HAP-1 (cell line): Measurements from ENCODE around the gene RND1.
"Not testable (repeated sequence)": the region's sequence is repeated elsewhere in the genome, so short reads cannot be mapped to it uniquely, and the experiment has no call there.

ENCODE experiments used
- DNase-seq, 2 experiments: peaks; one replicate each; pipeline ENCODE4 v3.0.0-alpha.2; 2016 to 2020; ENCODE audit warnings: low spot score in 2 of 2
- H3K27me3 ChIP-seq: fragments of 250-450 bp; sonication (Bioruptor Pico); 2 replicates; pipeline ENCODE4 v1.5.1; 2020; ENCODE audit warnings: low read depth, mild to moderate bottlenecking, moderate library complexity
- H3K36me3 ChIP-seq: fragments of 250-450 bp; sonication (Bioruptor Pico); replicated peaks from 2 replicates; pipeline ENCODE4 v1.5.1; 2020; ENCODE audit warnings: mild to moderate bottlenecking
- H3K4me1 ChIP-seq: fragments of 250-450 bp; sonication (Bioruptor Pico); 2 replicates; pipeline ENCODE4 v1.5.1; 2020; ENCODE audit warnings: mild to moderate bottlenecking
- H3K4me3 ChIP-seq: fragments of 250-450 bp; sonication (Bioruptor Pico); 2 replicates; pipeline ENCODE4 v1.5.1; 2020; ENCODE audit warnings: mild to moderate bottlenecking, moderate library complexity
- H3K9me3 ChIP-seq: fragments of 250-450 bp; sonication (Bioruptor Pico); 2 replicates; pipeline ENCODE4 v1.5.1; 2020; ENCODE audit warnings: mild to moderate bottlenecking, moderate library complexity
- in situ Hi-C: fragments of 300-500 bp; cut with MboI; formaldehyde crosslinking; loops from 3 replicates; pipeline ENCODE4 v1.14.3; 2020; ENCODE audit warnings: low sequenced_read_pairs, inconsistent platforms, mixed read lengths

Gene RND1

GRCh38 chr12:48882315-48882687 lies 16.6 kb upstream of the RND1 start:
- Histone ChIP-seq H3K36me3 (no peaks in the 10 kb centered on the region), H3K27me3 (peaks cover 5% of the 10 kb centered on the region), H3K9me3 (no peaks in the 10 kb centered on the region), H3K4me3 (no peak overlapping the region), H3K4me1 (peaks cover 17% of the 10 kb centered on the region)
- in situ Hi-C loops, result no loop called here
- DNase-seq, result no peak

DNA sequence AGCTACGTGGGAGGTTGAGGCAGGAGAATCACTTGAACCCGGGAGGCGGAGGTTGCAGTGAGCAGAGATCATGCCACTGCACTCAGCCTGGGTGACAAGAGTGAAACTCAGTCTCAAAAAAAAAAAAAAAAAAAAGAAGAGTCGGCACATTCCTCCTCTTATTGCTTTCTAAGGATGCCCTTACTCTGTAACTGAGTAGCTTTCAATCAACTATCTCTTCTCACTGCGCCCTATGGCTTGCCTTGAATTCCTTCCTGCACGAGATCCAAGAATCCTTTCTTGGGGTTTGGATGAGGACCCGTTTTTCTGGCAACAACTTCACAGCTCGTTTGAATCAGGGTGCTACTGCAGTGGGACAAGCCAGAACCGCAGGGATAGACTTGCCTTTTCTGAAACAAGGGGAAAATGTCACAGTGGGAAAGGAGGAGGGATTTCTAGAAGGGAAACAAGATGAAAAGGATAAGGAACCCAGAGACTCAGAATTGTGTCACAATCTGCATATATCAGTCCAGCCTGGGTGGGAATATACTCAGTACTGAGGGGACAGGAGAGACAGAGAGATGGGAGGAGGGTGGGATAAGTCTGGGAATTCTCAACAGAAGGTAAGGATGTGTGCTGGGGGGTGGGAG lies 16.1 kb upstream of the RND1 start:
- Histone ChIP-seq H3K4me3 (no peak overlapping the region), H3K36me3 (no peaks in the 10 kb centered on the region), H3K27me3 (peaks cover 5% of the 10 kb centered on the region), H3K4me1 (peaks cover 17% of the 10 kb centered on the region), H3K9me3 (no peaks in the 10 kb centered on the region)
- DNase-seq, result no peak
- in situ Hi-C loops, result no loop called here

DNA sequence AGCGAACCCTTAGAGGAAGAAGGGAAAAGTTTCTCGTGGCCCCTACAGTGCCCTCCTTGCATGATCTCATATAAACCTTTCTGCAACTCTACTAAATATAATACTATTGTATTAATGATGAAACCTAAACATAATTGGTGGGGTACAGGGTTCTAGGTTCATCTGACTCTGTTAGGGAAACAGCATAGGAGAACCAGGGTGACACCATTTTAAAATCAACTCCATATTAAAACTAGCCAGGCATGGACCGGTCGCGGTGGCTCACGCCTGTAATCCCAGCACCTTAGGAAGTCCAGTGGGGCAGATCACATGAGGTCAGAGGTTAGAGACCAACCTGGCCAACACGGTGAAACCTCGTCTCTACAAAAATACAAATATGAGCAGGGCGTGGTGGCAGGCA lies 15.0 kb upstream of the RND1 start:
- H3K9me3 ChIP-seq, result no peaks in the 10 kb centered on the region
- H3K4me3 ChIP-seq, result no peak overlapping the region
- no peak for DNase-seq
- in situ Hi-C loops, result no loop called here
- H3K4me1 ChIP-seq, result peaks cover 17% of the 10 kb centered on the region
- peaks cover 5% of the 10 kb centered on the region for H3K27me3 ChIP-seq
- no peaks in the 10 kb centered on the region for H3K36me3 ChIP-seq

DNA sequence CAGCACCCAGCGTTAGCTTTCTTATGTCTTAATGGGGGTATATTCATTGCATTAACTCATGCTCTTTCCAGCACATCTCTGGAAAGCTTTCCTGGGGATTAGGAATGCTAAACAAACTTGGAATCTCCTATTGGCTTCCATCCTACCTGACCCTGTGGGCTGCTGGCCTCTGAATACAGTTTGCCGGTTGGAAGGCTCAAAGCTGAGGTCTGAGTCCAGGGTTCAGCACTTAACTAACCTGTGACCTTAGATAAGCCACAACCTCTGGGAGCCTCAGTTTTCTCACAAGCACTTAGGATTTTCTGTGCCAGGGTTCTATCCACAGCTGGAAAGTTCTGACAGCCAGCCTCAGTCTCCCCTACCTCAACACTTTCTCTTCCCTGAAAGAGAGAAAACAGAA lies 12.9 kb upstream of the RND1 start:
- Histone ChIP-seq H3K9me3 (no peaks in the 10 kb centered on the region), H3K4me3 (no peak overlapping the region), H3K27me3 (peaks cover 5% of the 10 kb centered on the region), H3K36me3 (no peaks in the 10 kb centered on the region), H3K4me1 (peaks cover 10% of the 10 kb centered on the region)
- no peak for DNase-seq
- in situ Hi-C loops, result no loop called here

GRCh38 chr12:48875944-48876515 lies 10.4 kb upstream of the RND1 start:
- no peak for DNase-seq
- no peaks in the 10 kb centered on the region for H3K4me1 ChIP-seq
- in situ Hi-C loops, result no loop called here
- no peaks in the 10 kb centered on the region for H3K9me3 ChIP-seq
- H3K36me3 ChIP-seq, result no peaks in the 10 kb centered on the region
- H3K27me3 ChIP-seq, result peaks cover 3% of the 10 kb centered on the region
- no peak overlapping the region for H3K4me3 ChIP-seq

DNA sequence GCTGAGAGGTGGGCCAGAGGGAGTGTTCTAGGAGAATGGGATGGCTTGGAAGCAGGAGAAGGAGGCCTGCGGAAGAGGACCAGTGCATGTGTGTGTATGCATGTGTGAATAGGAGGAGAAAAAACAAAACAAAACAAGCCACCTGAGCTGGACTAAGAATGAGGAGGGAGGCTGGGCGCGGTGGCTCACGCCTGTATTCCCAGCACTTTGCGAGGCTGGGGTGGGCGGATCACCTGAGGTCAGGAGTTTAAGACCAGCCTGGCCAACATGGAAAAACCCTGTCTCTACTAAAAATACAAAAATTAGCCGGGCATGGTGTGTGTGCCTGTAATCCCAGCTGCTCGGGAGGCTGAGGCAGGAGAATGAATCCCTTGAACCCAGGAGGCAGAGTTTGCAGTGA lies 7.9 kb upstream of the RND1 start:
- H3K27me3 ChIP-seq, H3K4me3 ChIP-seq, H3K9me3 ChIP-seq, H3K4me1 ChIP-seq, H3K36me3 ChIP-seq, in situ Hi-C loops, DNase-seq: not testable (repeated sequence)

DNA sequence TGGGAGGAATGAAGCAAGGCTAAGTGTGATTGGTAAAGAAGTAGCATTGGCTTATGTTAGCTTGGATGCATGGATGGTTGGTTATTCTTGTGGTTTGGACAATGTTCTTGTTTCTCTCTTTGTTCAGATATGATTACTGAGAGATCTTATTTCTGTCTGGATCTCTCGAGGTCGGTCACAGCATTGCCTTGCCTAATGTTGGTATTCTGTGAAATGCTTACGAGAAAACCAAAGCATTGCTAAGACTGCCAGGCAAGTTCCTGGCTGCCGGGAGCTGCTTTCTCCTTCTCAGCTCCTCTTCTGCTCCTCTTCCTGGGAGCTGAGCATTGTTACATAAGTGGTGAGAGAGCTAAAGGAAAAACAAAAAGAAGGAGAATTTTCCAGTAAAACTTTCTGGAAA lies 7.4 kb upstream of the RND1 start:
- in situ Hi-C loops, result no loop called here
- H3K4me3 ChIP-seq, result no peak overlapping the region
- H3K9me3 ChIP-seq, result no peaks in the 10 kb centered on the region
- no peaks in the 10 kb centered on the region for H3K4me1 ChIP-seq
- no peaks in the 10 kb centered on the region for H3K27me3 ChIP-seq
- no peak for DNase-seq
- no peaks in the 10 kb centered on the region for H3K36me3 ChIP-seq

DNA sequence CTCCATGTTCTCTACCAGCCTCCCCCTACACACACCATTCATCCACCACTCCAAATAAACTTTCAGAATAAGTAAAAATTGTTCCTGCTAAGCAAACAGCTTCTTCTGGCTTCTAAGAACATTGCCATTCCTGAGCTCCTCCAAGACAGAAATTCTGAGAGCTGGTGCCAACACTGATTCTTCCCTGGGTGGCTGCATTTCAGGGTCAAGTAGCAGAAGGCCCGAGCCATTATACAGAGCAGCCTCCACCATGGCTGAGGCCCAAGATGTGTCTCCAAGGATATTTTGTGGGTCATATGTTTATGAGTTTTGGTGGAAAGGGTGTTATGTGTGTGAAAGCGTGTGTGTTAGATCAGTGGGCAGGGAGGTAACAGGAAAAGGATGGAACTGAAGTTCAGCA lies 3.5 kb upstream of the RND1 start:
- Histone ChIP-seq H3K4me3 (no peak overlapping the region), H3K4me1 (peaks cover 18% of the 10 kb centered on the region), H3K9me3 (no peaks in the 10 kb centered on the region), H3K36me3 (no peaks in the 10 kb centered on the region), H3K27me3 (no peaks in the 10 kb centered on the region)
- DNase-seq, result no peak
- in situ Hi-C loops, result no loop called here

GRCh38 chr12:48868451-48868850 lies 2.8 kb upstream of the RND1 start:
- Histone ChIP-seq H3K4me1 (peaks cover 25% of the 10 kb centered on the region), H3K4me3 (no peak overlapping the region), H3K36me3 (no peaks in the 10 kb centered on the region), H3K27me3 (no peaks in the 10 kb centered on the region), H3K9me3 (no peaks in the 10 kb centered on the region)
- DNase-seq, result no peak
- in situ Hi-C loops, result no loop called here

- no peak for DNase-seq
- Histone ChIP-seq H3K27me3 (no peaks in the 10 kb centered on the region), H3K9me3 (no peaks in the 10 kb centered on the region), H3K4me3 (peak overlapping the region; percentile 59), H3K36me3 (no peaks in the 10 kb centered on the region), H3K4me1 (peaks cover 30% of the 10 kb centered on the region)
- in situ Hi-C loops, result no loop called here
Measured at GRCh38 chr12:48866052-48866711, 512 bp upstream of the RND1 start.

DNA sequence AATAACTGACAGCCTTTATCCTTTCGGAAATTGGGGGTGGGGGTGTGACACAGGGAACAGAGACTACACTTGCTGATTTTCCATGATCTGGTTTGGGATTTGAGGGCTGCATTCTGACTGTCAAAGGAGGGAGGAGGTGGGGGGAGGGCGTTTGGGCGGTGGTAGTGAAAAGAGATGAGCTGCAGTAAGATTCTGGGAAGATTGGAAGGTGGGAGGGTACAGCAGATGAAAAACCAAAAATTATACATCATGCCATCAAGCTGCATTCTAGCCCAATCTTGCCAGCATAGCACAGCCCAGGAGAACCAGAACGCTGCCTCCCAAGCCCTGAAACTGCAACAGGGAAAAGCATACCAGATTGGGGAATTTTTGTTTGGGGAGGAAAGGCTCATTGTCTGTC lies 2.4 kb downstream of the RND1 start:
- Histone ChIP-seq H3K4me1 (peaks cover 30% of the 10 kb centered on the region), H3K27me3 (no peaks in the 10 kb centered on the region), H3K4me3 (no peak overlapping the region), H3K9me3 (no peaks in the 10 kb centered on the region), H3K36me3 (no peaks in the 10 kb centered on the region)
- DNase-seq, result no peak
- in situ Hi-C loops, result loop anchor here (5.0 kb wide), 1 partner anchor 114 kb away; the partner anchor contains the start of gene WNT1

GRCh38 chr12:48862760-48863159 lies 2.9 kb downstream of the RND1 start:
- in situ Hi-C loops, result loop anchor here (5.0 kb wide), 1 partner anchor 115 kb away; the partner anchor contains the start of gene WNT1
- H3K4me3 ChIP-seq, result no peak overlapping the region
- no peaks in the 10 kb centered on the region for H3K36me3 ChIP-seq
- H3K27me3 ChIP-seq, result no peaks in the 10 kb centered on the region
- H3K4me1 ChIP-seq, result peaks cover 30% of the 10 kb centered on the region
- H3K9me3 ChIP-seq, result no peaks in the 10 kb centered on the region
- no peak for DNase-seq

DNA sequence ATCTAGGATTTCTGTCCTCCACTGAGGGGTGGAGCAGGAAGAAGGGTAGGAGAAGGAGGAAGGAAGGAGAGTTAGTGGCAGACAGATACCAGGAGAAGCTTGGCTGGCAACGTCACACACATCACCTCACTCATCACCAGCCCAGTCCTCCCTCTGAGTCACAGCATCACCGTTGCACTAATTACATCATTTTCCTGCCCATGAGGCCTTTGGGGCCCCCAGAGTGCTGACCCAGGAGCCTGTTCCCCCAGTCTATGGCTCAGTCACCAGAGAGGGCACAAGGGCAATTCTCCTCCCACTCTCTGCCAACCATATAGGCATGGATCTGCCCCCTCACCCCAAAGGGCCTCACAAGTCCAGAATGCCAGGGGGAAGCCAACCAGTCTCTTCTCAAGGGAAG lies 4.6 kb downstream of the RND1 start:
- Histone ChIP-seq H3K27me3 (no peaks in the 10 kb centered on the region), H3K36me3 (no peaks in the 10 kb centered on the region), H3K4me3 (no peak overlapping the region), H3K4me1 (peaks cover 25% of the 10 kb centered on the region), H3K9me3 (no peaks in the 10 kb centered on the region)
- in situ Hi-C loops, result loop anchor here (5.0 kb wide), 1 partner anchor 116 kb away; the partner anchor contains the start of gene WNT1
- DNase-seq, result no peak

DNA sequence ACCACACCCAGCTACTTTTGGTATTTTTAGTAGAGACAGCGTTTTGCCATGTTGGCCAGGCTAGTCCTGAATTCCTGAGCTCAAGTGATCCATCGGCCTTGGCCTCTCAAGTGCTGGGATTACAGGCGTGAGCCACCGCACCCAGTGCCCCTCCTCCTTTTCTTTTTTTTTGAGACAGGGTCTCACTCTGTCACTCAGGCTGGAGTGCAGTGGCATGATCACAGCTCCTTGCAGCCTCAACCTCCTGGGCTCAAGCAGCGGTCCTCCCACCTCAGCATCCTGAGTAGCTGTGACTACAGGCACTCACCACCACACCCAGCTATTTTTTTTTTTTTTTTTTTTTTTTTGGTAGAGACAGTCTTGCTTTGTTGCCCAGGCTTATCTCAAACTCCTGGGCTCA lies 5.4 kb downstream of the RND1 start:
- H3K4me3 ChIP-seq, DNase-seq, H3K36me3 ChIP-seq, H3K9me3 ChIP-seq, H3K27me3 ChIP-seq: not testable (repeated sequence)
- in situ Hi-C loops, result loop anchor here (5.0 kb wide), 1 partner anchor 117 kb away; the partner anchor contains the start of gene WNT1
- H3K4me1 ChIP-seq, result peaks cover 23% of the 10 kb centered on the region
